HepG2 (cell line): Measurements from ENCODE around the gene GPC6. TPM values are rescaled to one million over a fixed set of nuclear protein-coding genes. Genes with fewer than 3 reads are reported as not detected.

Experiments used
- ATAC-seq: fragments of 200-7000 bp; cut with Tn5 transposase; 3 replicates; pipeline ENCODE4 v1.9.1; 2020; ENCODE audit warnings: mild to moderate bottlenecking, moderate library complexity
- BruUV-seq: library from RNA; stranded (reverse); fragments of 400-500 nt; replicated peaks from 2 replicates; lab custom pipeline; 2021; lab: Mats Ljungman, UMichigan
- CTCF ChIA-PET: fragments of 300-600 bp; formaldehyde crosslinking; extraction: SDS; loops from one replicate; lab custom pipeline; 2021; ENCODE audit warnings: low total read pairs, inconsistent platforms, low intra/inter-chr PET ratio; lab: Yijun Ruan, JAX
- POLR2A ChIA-PET: fragments of 350-600 bp; sonication (Branson Sonifier 250); formaldehyde crosslinking; loops from one replicate; lab custom pipeline; 2020; ENCODE audit warnings: antibody characterized with exemption, inconsistent platforms; lab: Yijun Ruan, JAX
- DNase-seq: peaks from one replicate; pipeline ENCODE4 v3.0.0-alpha.2; 2015; ENCODE audit warnings: low spot score
- FAIRE-seq: peaks from 3 replicates; lab custom pipeline; 2011; peaks lifted over from hg19 to GRCh38; lab: Jason Lieb, UNC
- H2AFZ ChIP-seq: one replicate; pipeline ENCODE4 v1.6.1; 2011; ENCODE audit warnings: low read length, inconsistent platforms
- H3K27ac ChIP-seq: fragments of 300-600 bp; 3 replicates; pipeline ENCODE4 v1.8.0; 2011; ENCODE audit warnings: mixed run types, mild to moderate bottlenecking, mixed read lengths, low read length, inconsistent platforms; ENCODE audit not compliant: insufficient read depth; ENCODE audit errors: extremely low read length
- H3K27me3 ChIP-seq, 2 experiments: fragments of 200-600 bp in 1 of 2; 2 replicates in 1 of 2; 3 replicates in 1 of 2; pipeline versions ENCODE4 v1.6.0 to v1.8.0; 2011; ENCODE audit warnings: low read length in 2 of 2, mild to moderate bottlenecking in 2 of 2, moderate library complexity in 2 of 2, inconsistent platforms in 1 of 2; ENCODE audit not compliant: insufficient read depth in 2 of 2, control insufficient read depth in 1 of 2
- H3K36me3 ChIP-seq, 2 experiments: fragments of 200-600 bp in 1 of 2; replicated peaks in 1 of 2; 2 replicates in 1 of 2; 3 replicates in 1 of 2; pipeline versions ENCODE4 v1.5.1 to v1.8.0; 2011; ENCODE audit warnings: low read length in 2 of 2, inconsistent platforms in 1 of 2; ENCODE audit not compliant: insufficient read depth in 2 of 2, control insufficient read depth in 1 of 2
- H3K4me1 ChIP-seq: 2 replicates; pipeline ENCODE4 v1.5.1; 2012; ENCODE audit warnings: low read length, inconsistent platforms; ENCODE audit not compliant: insufficient read depth
- H3K4me2 ChIP-seq: 2 replicates; pipeline ENCODE4 v1.6.0; 2011; ENCODE audit warnings: low read depth, low read length, inconsistent platforms
- H3K4me3 ChIP-seq, 3 experiments: fragments of 200-600 bp in 1 of 3; sonication (generic), shearing (Covaris generic) in 1 of 3; replicated peaks in 1 of 3; 2 replicates each; pipeline ENCODE4 v1.5.1; 2011 to 2016; ENCODE audit warnings: low read length in 3 of 3, inconsistent platforms in 2 of 3, low read depth in 2 of 3, mild to moderate bottlenecking in 2 of 3, control low read depth in 1 of 3, mixed read lengths in 1 of 3; ENCODE audit not compliant: insufficient read depth in 1 of 3
- H3K79me2 ChIP-seq: one replicate; pipeline ENCODE4 v1.6.1; 2011; ENCODE audit warnings: low read length, inconsistent platforms; ENCODE audit not compliant: insufficient read depth
- H3K9ac ChIP-seq: 2 replicates; pipeline ENCODE4 v1.6.0; 2011; ENCODE audit warnings: mild to moderate bottlenecking, low read depth, low read length, inconsistent platforms; ENCODE audit not compliant: insufficient read depth
- H3K9me3 ChIP-seq: 2 replicates; pipeline ENCODE4 v1.5.1; 2012; ENCODE audit warnings: mild to moderate bottlenecking, low read length
- H4K20me1 ChIP-seq: 2 replicates; pipeline ENCODE4 v1.6.0; 2011; ENCODE audit warnings: inconsistent platforms, mild to moderate bottlenecking, low read length, moderate library complexity; ENCODE audit not compliant: insufficient read depth
- ARNT ChIP-seq: fragments of 450-650 bp; IDR thresholded peaks from 2 replicates; pipeline ENCODE4 v1.6.1; 2017
- DPF2 ChIP-seq: sonication (generic); formaldehyde crosslinking; IDR thresholded peaks from 2 replicates; pipeline ENCODE4 v1.4.0; 2020; ENCODE audit warnings: mild to moderate bottlenecking, low read depth, missing genetic modification reagents, borderline replicate concordance
- HOXA7 ChIP-seq: sonication (generic); formaldehyde crosslinking; IDR thresholded peaks from 2 replicates; pipeline ENCODE4 v1.8.1; 2022; ENCODE audit warnings: mild to moderate bottlenecking, missing genetic modification reagents, moderate library complexity
- KDM1A ChIP-seq: IDR thresholded peaks from 2 replicates; pipeline ENCODE4 v1.6.1; 2016; ENCODE audit warnings: missing compliant biosample characterization
- NCOA2 ChIP-seq: sonication (generic); formaldehyde crosslinking; IDR thresholded peaks from 2 replicates; pipeline ENCODE4 v1.8.0; 2022; ENCODE audit warnings: inconsistent platforms
- SETDB1 ChIP-seq: sonication (generic); formaldehyde crosslinking; IDR thresholded peaks from 2 replicates; pipeline ENCODE4 v1.5.1; 2020; ENCODE audit warnings: missing genetic modification reagents, mild to moderate bottlenecking, borderline replicate concordance
- SNAI1 ChIP-seq: sonication (generic); formaldehyde crosslinking; IDR thresholded peaks from 2 replicates; pipeline ENCODE4 v1.5.0; 2020; ENCODE audit warnings: mild to moderate bottlenecking, missing genetic modification reagents, borderline replicate concordance
- ZNF777 ChIP-seq: sonication (generic); formaldehyde crosslinking; IDR thresholded peaks from 2 replicates; pipeline ENCODE4 v1.4.0; 2020; ENCODE audit warnings: missing genetic modification reagents
- ZSCAN31 ChIP-seq: sonication (generic); formaldehyde crosslinking; IDR thresholded peaks from 2 replicates; pipeline ENCODE4 v1.5.0; 2020; ENCODE audit warnings: low read depth, mild to moderate bottlenecking, missing genetic modification reagents
- WGBS: methylation state at CpG from one replicate; pipeline ENCODE4 v1.1.6; 2017; ENCODE audit warnings: low lambda C conversion rate; 5-methylcytosine and 5-hydroxymethylcytosine counted together
- in situ Hi-C: cut with HindIII; loops from 2 replicates; pipeline ENCODE4 v1.10.0; 2017; ENCODE audit warnings: low pct_unique_long_range_greater_than_20kb; ENCODE audit not compliant: extremely low pct_ligation_motif_present
- intact Hi-C: fragments of 100-400 bp; cut with micrococcal nuclease; formaldehyde crosslinking; loops from one replicate; pipeline ENCODE4 v1.10.0; 2022; ENCODE audit not compliant: unreplicated experiment
- polyA plus RNA-seq, 8 experiments: library from polyadenylated mRNA; depleted of rRNA in 3 of 8; stranded (reverse) in 7 of 8; unstranded in 1 of 8; fragments of >200 nt; fragmentation: Illumina TruSeq in 4 of 8; extraction: Trizol in 4 of 8; gene quantifications; 2 replicates each; pipeline versions ENCODE4 v1.2.1 to v1.2.3, GENCODE V29; 2011 to 2016; ENCODE audit warnings: low read depth in 4 of 8, missing spikeins in 1 of 8, mixed read lengths in 1 of 8; ENCODE audit not compliant: insufficient read depth in 1 of 8
- total RNA-seq, 5 experiments: library from RNA; depleted of rRNA; stranded (reverse); fragments of >200 nt; fragmentation: Illumina TruSeq; extraction: Trizol; gene quantifications; 2 replicates each; pipeline ENCODE4 v1.2.3, GENCODE V29; 2016; ENCODE audit warnings: low read depth in 1 of 5
- TF ChIP-seq, protein P1 (sequence below): sonication (generic); formaldehyde crosslinking; IDR thresholded peaks from 2 replicates; pipeline ENCODE4 v1.5.0; 2020; ENCODE audit warnings: mild to moderate bottlenecking, missing genetic modification reagents, moderate library complexity

GPC6 gene
- total and polyA plus RNA-seq, 2 of the 13 experiments (the other 11 are each of a cell fraction or from before 2014, with no cell fraction given), result 24.5 to 33.9 TPM

DNA sequence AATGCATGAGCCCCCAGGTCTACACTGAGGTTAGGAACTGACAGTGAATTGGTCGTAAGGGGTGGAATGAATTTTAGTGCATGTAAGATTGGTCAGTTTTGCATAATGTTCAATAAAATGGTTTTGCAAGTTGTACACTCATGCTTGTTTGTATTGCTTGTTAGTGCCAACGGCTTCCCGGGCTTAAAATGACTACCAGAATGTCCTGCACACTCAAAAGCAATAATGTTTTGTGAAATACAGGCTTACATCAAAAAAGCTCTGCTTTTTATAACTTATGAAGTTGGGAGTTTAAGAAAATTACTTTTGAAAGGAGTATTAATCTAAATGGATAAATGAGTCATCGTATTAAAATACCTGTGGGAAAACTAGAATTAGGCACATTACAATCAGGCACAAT is 112.9 kb downstream of the GPC6 start:
- FAIRE-seq (no peak), ATAC-seq (no peak), DNase-seq (no peak)
- Histone ChIP-seq H3K27me3 (no peaks in the 10 kb centered on the region), H2AFZ (no peak overlapping the region), H3K27ac (no peak overlapping the region), H3K4me3 (no peak overlapping the region), H3K4me2 (no peak overlapping the region), H3K4me1 (peaks cover 12% of the 10 kb centered on the region), H3K9me3 (no peaks in the 10 kb centered on the region; the same call in 1 of the 2 replicates), H3K9ac (no peak overlapping the region), H4K20me1 (no peaks in the 10 kb centered on the region), H3K79me2 (no peaks in the 10 kb centered on the region), H3K36me3 (no peaks in the 10 kb centered on the region)
- in situ Hi-C loops (no loop called here), intact Hi-C loops (no loop called here)
- 97% methylated on average over 4 of the region's 4 CpGs for WGBS
- TF ChIP-seq ZNF777, result no peak
- TF ChIP-seq HOXA7 (CRISPR knock-in tag), result no peak
- TF ChIP-seq KDM1A (CRISPR knock-in tag), result no peak
- TF ChIP-seq NCOA2 (CRISPR knock-in tag), result no peak
- TF ChIP-seq ARNT, result no peak
- TF ChIP-seq, protein P1, sequence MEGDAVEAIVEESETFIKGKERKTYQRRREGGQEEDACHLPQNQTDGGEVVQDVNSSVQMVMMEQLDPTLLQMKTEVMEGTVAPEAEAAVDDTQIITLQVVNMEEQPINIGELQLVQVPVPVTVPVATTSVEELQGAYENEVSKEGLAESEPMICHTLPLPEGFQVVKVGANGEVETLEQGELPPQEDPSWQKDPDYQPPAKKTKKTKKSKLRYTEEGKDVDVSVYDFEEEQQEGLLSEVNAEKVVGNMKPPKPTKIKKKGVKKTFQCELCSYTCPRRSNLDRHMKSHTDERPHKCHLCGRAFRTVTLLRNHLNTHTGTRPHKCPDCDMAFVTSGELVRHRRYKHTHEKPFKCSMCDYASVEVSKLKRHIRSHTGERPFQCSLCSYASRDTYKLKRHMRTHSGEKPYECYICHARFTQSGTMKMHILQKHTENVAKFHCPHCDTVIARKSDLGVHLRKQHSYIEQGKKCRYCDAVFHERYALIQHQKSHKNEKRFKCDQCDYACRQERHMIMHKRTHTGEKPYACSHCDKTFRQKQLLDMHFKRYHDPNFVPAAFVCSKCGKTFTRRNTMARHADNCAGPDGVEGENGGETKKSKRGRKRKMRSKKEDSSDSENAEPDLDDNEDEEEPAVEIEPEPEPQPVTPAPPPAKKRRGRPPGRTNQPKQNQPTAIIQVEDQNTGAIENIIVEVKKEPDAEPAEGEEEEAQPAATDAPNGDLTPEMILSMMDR (CRISPR knock-in tag), result no peak
- no peak for TF ChIP-seq SETDB1
- TF ChIP-seq ZSCAN31 (CRISPR knock-in tag), result no peak
- no peak for TF ChIP-seq DPF2 (CRISPR knock-in tag)
- TF ChIP-seq SNAI1, result no peak
- no TSS peak for BruUV-seq
- ChIA-PET POLR2A (no interaction called here), CTCF (no interaction called here)
